ENCODE results near the gene LRRC31.

Gene LRRC31

GRCh38 chr3:169861871-169862270, 7.9 kb downstream of the LRRC31 start:
- no peak for DNase-seq

DNA sequence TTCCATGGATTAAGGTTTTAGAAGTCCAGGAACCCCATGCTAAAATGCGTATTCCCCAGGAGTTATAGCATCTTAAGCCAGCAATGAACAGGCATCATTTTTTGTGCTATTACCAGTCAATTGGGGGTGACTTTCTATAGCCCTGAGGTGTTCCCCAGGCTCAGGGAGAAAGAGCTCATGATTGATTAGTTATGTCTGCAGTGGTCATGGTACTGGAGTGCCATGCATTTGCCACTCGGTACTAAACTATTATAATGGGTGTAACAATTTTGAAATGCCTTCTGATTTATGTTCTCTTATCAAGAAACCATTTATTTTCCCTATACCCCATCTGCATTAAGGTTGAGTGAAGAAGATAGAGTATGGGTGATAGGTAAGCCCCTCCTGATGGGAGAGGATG, 11.9 kb downstream of the LRRC31 start:
- DNase-seq = no peak

GRCh38 chr3:169855514-169855913, 14.2 kb downstream of the LRRC31 start:
- no peak for DNase-seq

DNA sequence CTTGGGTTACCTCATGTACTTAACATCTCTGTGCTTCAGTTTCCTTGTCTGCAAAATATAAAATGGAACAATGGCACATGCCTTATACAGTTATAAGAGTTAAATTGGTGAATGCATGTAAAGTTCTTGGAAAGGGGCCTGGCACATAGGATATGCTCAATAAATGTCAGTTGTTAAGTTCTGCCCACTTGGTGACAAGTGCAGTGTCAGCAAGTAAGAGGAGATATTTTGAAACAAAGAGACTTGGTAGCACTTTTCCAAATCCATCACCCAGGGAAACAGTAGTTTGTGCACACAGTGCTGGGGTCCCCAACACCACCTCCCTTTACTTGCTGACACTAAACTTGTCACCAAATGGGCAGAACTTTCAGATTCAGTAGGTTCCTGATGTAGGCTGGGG, 19.1 kb downstream of the LRRC31 start:
- DNase-seq = no peak

- DNase-seq = no peak
Measured at GRCh38 chr3:169848741-169849140, 21.0 kb downstream of the LRRC31 start.

DNA sequence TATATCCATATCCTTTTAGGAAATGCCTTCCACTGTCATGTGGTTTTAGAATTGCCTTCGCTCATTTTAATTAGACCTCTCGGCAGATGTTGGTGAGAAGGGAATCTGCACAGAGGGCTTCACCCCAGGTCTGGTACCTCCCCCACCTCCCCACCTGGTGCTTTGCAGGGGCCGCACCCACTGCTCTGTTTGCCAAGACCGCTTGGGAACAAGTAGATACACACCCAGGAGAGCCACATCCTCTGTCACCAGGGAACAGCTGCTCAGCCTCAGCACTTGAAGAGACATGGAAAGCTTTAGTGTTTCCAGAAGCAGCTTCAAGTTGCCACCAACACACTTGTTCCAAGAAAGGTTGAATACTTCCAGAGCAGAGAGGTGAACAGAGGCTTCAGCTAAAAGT, 21.8 kb downstream of the LRRC31 start:
- peak; percentile 16 for DNase-seq

- DNase-seq = no peak
Measured at GRCh38 chr3:169846458-169847193, 23.1 kb downstream of the LRRC31 start.

- no peak for DNase-seq
Measured at GRCh38 chr3:169842960-169843359, 26.8 kb downstream of the LRRC31 start.

- no peak for DNase-seq
Measured at GRCh38 chr3:169841171-169841570, 28.6 kb downstream of the LRRC31 start.

- no peak for DNase-seq
Measured at GRCh38 chr3:169838511-169839030, 31.2 kb downstream of the LRRC31 start.

DNA sequence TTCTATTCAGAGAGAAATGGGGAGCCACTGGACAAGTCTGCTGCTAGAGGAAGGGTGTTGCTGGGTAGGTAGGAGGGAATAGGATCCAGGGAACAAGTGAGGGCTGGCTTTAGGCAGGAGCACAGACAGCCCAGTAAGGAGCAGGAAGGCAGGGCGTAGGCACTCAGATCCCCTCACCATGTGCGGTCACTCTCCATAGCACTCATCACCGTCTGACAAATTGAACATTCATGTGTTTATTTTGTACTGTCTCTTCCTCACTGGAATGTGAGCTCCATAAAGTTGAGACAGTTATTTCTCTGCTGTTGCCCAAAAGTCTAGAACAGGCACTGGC, 32.8 kb downstream of the LRRC31 start:
- no peak for DNase-seq

- DNase-seq = no peak
Measured at GRCh38 chr3:169836078-169836941, 33.4 kb downstream of the LRRC31 start.

GRCh38 chr3:169835533-169835932, 34.2 kb downstream of the LRRC31 start:
- no peak for DNase-seq

DNA sequence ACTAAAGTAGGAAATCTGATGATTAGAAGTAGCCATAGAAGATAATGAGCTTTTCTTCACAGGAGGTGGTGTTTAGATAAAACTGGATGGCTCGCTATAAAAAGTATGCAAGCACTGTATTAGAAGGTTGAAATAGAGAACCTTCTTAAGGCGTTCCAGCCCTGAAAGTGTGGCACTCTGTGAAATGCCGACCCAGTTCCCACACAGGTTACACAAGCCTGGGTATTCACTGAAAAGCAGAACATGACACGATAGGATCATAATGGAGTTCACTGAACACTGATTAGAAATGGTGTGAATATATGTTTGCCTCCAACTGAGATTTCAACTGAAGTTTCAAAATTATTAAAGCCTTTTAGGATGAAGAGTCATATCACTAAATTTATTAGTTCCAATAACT, 42.0 kb downstream of the LRRC31 start:
- no peak for DNase-seq

DNA sequence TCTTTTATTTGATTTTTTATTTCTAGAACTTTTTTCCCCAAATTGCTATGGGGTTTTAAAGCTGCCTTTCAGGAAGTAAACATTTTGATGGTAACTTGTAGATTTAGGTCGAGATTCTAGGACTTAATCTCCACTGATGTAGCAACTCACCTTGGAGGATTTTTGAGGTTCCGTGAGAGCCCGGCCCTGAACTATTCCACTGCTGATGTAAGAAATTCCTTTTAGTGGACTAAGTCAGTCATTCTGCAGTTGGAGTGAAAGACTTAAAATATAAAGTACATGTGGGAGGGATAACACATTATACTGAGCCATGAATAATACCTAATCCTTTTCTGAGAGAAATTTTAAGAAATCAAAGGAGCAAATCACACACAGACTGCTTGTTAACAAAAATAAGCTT, 44.4 kb downstream of the LRRC31 start:
- DNase-seq = no peak

GRCh38 chr3:169822983-169823382, 46.8 kb downstream of the LRRC31 start:
- peak; percentile 34 for DNase-seq

GRCh38 chr3:169822540-169822939, 47.2 kb downstream of the LRRC31 start:
- DNase-seq = peak; percentile 91

- peak; percentile 58 for DNase-seq
Measured at GRCh38 chr3:169822091-169822490, 47.6 kb downstream of the LRRC31 start.

- DNase-seq = no peak
Measured at GRCh38 chr3:169818316-169818715, 51.4 kb downstream of the LRRC31 start.

DNA sequence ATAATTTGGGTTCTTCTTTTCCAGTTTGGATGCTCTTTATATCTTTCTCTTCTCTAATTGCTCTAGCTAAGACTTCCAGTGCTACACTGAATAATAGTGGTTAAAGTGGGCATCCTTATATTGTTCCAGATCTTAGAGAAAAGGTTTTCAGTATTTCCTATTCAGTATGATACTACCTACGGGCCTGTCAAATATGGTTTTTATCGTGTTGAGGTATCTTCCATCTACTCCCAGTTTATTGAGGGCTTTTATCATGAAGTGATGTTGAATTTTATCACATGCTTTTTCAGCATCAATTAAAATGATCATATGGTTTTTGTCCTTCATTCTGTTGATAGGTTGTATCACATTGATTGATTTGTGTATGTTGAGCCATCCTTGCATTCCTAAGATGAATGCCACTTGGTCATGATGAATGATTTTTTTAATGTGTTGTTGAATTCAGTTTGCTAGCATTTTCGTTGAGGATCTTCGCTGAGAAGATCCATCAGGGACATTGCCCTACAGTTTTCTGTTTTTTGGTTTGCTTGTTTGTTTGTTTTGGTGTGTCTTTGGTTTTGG, 54.1 kb downstream of the LRRC31 start:
- DNase-seq = no peak

DNA sequence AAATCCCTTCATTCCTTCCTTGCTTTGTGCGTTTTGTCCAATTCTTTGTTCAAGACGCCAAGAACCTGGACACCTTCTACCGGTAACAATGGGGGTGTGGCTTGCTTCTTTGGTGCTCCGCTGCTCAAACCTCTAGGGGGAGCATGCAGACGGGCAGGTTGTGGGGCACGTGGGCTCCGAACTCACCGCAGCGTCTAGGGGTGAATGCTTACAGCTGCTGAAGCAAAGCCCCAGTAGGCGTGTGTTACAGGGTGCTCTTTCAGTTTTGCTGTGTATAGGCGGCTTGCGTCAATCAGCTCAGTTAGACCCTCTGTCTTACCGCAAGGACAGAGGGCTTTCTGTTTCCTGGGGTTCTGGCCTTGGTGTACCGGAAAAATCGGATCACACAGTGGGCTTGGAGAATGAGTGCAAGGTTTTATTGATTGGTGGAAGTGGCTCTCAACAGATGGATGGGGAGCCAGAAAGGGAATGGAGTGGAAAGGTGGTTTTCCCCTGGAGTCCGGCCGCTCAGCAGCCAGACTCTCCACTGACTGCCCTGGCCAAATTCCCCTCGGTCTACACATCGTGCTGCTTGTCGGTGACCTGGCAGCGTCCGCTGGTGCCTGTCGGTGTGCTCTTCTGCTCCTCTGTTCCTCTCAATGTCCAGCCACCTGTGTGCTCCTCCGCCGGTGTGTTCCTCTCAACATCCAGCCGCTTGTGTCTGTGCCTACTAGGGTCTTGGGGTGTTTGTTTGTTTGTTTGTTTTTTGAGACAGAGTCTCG, 55.8 kb downstream of the LRRC31 start:
- DNase-seq = peak; percentile 87

- DNase-seq = no peak
Measured at GRCh38 chr3:169813278-169813677, 56.5 kb downstream of the LRRC31 start.

All from NCI-H774 (cell line).